Right atrium auricular region (tissue), 2 donors: Measurements from ENCODE around the gene B4GALT2. TPM values are rescaled to one million over a fixed set of nuclear protein-coding genes. Genes with fewer than 3 reads are reported as not detected.

Source experiments
- DNase-seq: peaks from one replicate; pipeline ENCODE4 v3.0.0-alpha.2; 2019; ENCODE audit warnings: low spot score
- H3K27ac ChIP-seq, 2 donors: fragments of 200-600 bp; sonication (generic); 1 replicate in 1 of 2; 2 replicates in 1 of 2; pipeline ENCODE4 v1.5.1; 2016 to 2019
- H3K27me3 ChIP-seq, 2 donors: fragments of 200-600 bp; sonication (generic); one replicate each; pipeline versions ENCODE4 v1.5.1 to v1.6.0; 2017 to 2019
- H3K36me3 ChIP-seq: fragments of 200-600 bp; sonication (generic); one replicate; pipeline ENCODE4 v1.5.1; 2016
- H3K4me1 ChIP-seq, 2 donors: fragments of 200-600 bp; sonication (generic); one replicate each; pipeline versions ENCODE4 v1.5.1 to v1.6.0; 2017 to 2019
- H3K4me3 ChIP-seq, 2 donors: fragments of 200-600 bp; sonication (generic); 1 replicate in 1 of 2; 2 replicates in 1 of 2; pipeline ENCODE4 v1.5.1; 2017 to 2019; ENCODE audit warnings: mild to moderate bottlenecking in 1 of 2, moderate library complexity in 1 of 2
- H3K9me3 ChIP-seq, 2 donors: fragments of 200-600 bp; sonication (generic); one replicate each; pipeline ENCODE4 v1.5.1; 2019
- CTCF ChIP-seq, 2 donors: fragments of 200-600 bp; sonication (generic); IDR thresholded peaks; one replicate each; pipeline ENCODE4 v1.5.1; 2019; ENCODE audit warnings: antibody characterized with exemption in 2 of 2
- total RNA-seq, 2 donors: library from RNA; depleted of rRNA; stranded (reverse); fragments of >200 nt; gene quantifications; one replicate each; pipeline ENCODE4 v1.1.0, GENCODE V29; 2016

The B4GALT2 gene
- total RNA-seq, 2 donors from 2014 or later, result 33.0 to 48.5 TPM

- no peak for DNase-seq
- Histone ChIP-seq H3K36me3 (peaks cover 6% of the 10 kb centered on the region), H3K4me3 (no peak overlapping the region), H3K27me3 (no peaks in the 10 kb centered on the region), H3K4me1 (peaks cover 0 to 7% of the 10 kb centered on the region in 2 donors), H3K27ac (no peak overlapping the region), H3K9me3 (no peaks in the 10 kb centered on the region)
- TF ChIP-seq CTCF (IDR thresholded peaks at IDR 0.05), result no peak
These were observed 7.1 kb downstream of the B4GALT2 start for GRCh38 chr1:43985984-43986595.

- DNase-seq, result no peak
These were observed 7.7 kb downstream of the B4GALT2 start for GRCh38 chr1:43986712-43987111.

GRCh38 chr1:43987159-43987902 lies 8.3 kb downstream of the B4GALT2 start:
- no peak for TF ChIP-seq CTCF (IDR thresholded peaks at IDR 0.05)
- Histone ChIP-seq H3K27ac (no peak overlapping the region), H3K4me3 (no peak overlapping the region), H3K27me3 (no peaks in the 10 kb centered on the region), H3K9me3 (no peaks in the 10 kb centered on the region), H3K36me3 (peaks cover 6% of the 10 kb centered on the region), H3K4me1 (peaks cover 0 to 15% of the 10 kb centered on the region in 2 donors)
- no peak for DNase-seq

More at GRCh38 chr1:43986712-43987111, 7.7 kb downstream of the B4GALT2 start:
- no peak overlapping the region for H3K27ac ChIP-seq
- peaks cover 0 to 8% of the 10 kb centered on the region in 2 donors for H3K4me1 ChIP-seq
- H3K36me3 ChIP-seq, result peaks cover 6% of the 10 kb centered on the region
- no peak overlapping the region for H3K4me3 ChIP-seq
- no peaks in the 10 kb centered on the region for H3K27me3 ChIP-seq
- H3K9me3 ChIP-seq, result no peaks in the 10 kb centered on the region
- TF ChIP-seq CTCF (IDR thresholded peaks at IDR 0.05), result no peak

- Histone ChIP-seq H3K4me1 (peaks cover 0 to 15% of the 10 kb centered on the region in 2 donors), H3K36me3 (peaks cover 3% of the 10 kb centered on the region), H3K4me3 (peak overlapping the region; percentile 54 to 65), H3K9me3 (no peaks in the 10 kb centered on the region), H3K27me3 (no peaks in the 10 kb centered on the region), H3K27ac (peak overlapping the region; percentile 50 to 74)
- no peak for DNase-seq
- TF ChIP-seq CTCF (IDR thresholded peaks at IDR 0.05), result no peak
These were observed 11.5 kb downstream of the B4GALT2 start for GRCh38 chr1:43990271-43991199.

GRCh38 chr1:43991200-43991475 lies 12.1 kb downstream of the B4GALT2 start:
- TF ChIP-seq CTCF (IDR thresholded peaks at IDR 0.05), result no peak
- peak overlapping the region; percentile 50 to 74 for H3K27ac ChIP-seq
- peaks cover 0 to 15% of the 10 kb centered on the region in 2 donors for H3K4me1 ChIP-seq
- H3K4me3 ChIP-seq, result peak overlapping the region; percentile 54 to 65
- no peaks in the 10 kb centered on the region for H3K27me3 ChIP-seq
- no peaks in the 10 kb centered on the region for H3K9me3 ChIP-seq
- no peaks in the 10 kb centered on the region for H3K36me3 ChIP-seq
- DNase-seq, result no peak
